ENCODE measurements around the gene MAP3K6. TPM values are rescaled to one million over a fixed set of nuclear protein-coding genes. Genes with fewer than 3 reads are reported as not detected.

The MAP3K6 gene
- total RNA-seq, 1 donor from 2014 or later, result 48.2 TPM

DNA sequence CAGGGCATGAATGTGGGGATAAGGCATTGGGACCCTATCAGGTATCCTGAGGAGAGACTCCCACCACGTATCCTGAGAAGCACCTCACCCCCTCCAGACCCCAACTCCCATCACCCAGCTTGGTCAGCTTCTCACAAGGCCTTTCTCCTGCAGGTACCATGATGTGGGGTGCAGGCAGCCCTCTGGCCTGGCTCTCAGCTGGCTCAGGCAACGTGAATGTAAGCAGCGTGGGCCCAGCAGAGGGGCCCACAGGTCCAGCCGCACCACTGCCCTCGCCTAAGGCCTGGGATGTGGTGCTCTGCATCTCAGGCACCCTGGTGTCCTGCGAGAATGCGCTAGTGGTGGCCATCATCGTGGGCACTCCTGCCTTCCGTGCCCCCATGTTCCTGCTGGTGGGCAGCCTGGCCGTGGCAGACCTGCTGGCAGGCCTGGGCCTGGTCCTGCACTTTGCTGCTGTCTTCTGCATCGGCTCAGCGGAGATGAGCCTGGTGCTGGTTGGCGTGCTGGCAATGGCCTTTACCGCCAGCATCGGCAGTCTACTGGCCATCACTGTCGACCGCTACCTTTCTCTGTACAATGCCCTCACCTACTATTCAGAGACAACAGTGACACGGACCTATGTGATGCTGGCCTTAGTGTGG, 27.0 kb upstream of the MAP3K6 start:
- H3K9me3 Mint-ChIP-seq (ENCODE audit: unreplicated experiment), result no peaks in the 10 kb centered on the region
- H3K36me3 Mint-ChIP-seq (ENCODE audit: unreplicated experiment), result no peaks in the 10 kb centered on the region
- no peak overlapping the region for H3K27ac Mint-ChIP-seq (ENCODE audit: unreplicated experiment)
- peaks cover 7% of the 10 kb centered on the region for H3K27me3 Mint-ChIP-seq (ENCODE audit: unreplicated experiment)
- H3K4me1 Mint-ChIP-seq (ENCODE audit: unreplicated experiment), result peaks cover 19% of the 10 kb centered on the region
- no peak for DNase-seq (ENCODE audit: extremely low spot score, unreplicated experiment)
- no peak overlapping the region for H3K4me3 Mint-ChIP-seq (ENCODE audit: unreplicated experiment)
- TF ChIP-seq, protein P1, sequence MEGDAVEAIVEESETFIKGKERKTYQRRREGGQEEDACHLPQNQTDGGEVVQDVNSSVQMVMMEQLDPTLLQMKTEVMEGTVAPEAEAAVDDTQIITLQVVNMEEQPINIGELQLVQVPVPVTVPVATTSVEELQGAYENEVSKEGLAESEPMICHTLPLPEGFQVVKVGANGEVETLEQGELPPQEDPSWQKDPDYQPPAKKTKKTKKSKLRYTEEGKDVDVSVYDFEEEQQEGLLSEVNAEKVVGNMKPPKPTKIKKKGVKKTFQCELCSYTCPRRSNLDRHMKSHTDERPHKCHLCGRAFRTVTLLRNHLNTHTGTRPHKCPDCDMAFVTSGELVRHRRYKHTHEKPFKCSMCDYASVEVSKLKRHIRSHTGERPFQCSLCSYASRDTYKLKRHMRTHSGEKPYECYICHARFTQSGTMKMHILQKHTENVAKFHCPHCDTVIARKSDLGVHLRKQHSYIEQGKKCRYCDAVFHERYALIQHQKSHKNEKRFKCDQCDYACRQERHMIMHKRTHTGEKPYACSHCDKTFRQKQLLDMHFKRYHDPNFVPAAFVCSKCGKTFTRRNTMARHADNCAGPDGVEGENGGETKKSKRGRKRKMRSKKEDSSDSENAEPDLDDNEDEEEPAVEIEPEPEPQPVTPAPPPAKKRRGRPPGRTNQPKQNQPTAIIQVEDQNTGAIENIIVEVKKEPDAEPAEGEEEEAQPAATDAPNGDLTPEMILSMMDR (IDR thresholded peaks at IDR 0.05), result no peak

DNA sequence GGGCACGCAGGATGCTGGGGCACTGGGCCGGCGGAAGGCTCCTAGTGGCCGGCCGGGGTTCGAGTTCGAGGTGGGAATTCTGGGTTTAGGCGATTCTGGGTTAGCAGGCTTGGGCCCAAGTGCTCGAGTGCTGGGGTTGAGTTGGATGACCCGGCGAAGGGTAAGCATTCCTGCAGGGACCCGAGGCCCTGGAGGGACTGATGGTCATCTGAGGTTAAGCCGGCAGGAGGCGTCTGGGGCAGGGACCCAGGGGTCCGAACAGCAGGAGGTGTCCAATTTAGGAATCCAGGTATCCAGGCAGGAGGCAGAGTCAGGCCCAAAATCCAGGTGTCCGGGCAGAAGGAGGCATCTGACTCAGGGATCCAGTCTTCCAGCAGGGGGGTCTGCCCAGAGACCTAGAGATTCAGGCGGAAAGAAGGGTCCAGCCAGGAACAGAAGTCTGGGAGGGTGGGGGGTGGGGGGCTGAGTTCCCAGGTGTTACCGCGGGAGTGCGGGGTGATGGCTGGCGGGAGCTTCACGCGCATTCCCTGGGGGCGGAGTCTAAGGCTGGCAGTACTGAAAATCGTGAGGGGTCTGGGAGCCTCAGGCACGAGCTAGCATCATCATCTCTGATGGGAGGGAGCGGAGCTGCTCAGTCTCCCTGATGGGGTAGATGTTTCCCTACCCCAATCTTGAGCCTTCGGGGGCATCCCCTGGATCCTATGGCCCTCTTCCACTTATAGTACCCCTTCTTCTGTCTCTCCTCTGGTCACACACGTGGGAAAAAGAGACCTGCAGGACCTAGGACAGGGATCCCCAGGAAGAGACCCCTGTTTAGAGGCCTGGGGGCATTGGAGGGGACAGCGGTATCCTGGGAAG, 26.2 kb upstream of the MAP3K6 start:
- Mint-ChIP-seq H3K4me3 (ENCODE audit: unreplicated experiment) (peak overlapping the region; percentile 73), H3K4me1 (ENCODE audit: unreplicated experiment) (peaks cover 17% of the 10 kb centered on the region), H3K27ac (ENCODE audit: unreplicated experiment) (no peak overlapping the region), H3K36me3 (ENCODE audit: unreplicated experiment) (no peaks in the 10 kb centered on the region), H3K9me3 (ENCODE audit: unreplicated experiment) (no peaks in the 10 kb centered on the region), H3K27me3 (ENCODE audit: unreplicated experiment) (peaks cover 11% of the 10 kb centered on the region)
- TF ChIP-seq, protein P1 (IDR thresholded peaks at IDR 0.05), result no peak
- no peak for DNase-seq (ENCODE audit: extremely low spot score, unreplicated experiment)

DNA sequence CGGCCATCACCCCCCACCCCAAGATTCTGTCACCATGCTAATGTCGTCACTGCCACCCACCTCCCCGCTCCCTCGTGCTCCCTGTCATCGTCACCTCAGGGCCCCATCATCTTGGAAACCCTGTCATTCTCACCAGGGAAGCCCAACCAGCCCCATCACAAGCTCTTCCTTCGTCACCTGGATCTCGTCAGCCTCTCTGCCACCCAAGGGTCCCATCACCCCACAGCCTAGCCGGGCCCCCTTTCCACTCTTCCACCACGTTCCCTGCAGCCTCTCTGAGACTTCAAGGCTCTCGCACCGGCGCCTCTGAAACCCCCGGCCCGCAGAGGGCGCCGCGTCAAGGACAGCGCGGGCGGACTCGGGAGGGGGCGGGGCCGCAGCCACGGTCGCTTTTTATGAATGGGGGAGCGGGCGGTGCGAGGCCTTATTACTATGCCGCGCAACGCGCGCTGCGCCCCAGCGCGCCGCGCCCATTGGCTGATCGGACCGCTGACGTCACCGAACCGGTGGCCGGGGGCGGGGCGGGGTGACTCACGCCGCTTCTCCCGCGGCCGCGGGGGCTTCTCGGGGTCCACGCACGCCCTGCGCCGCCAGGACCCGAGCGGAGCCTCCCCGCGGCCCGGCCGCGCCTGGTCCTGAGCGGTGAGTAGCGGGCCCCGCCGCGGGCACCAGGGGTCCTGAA, 25.5 kb upstream of the MAP3K6 start, which contains the start of gene GPR3:
Gene GPR3, plus strand, starts transcription at position 527 of the 682 bp plus-strand sequence. CDS start 1,177 bp downstream, outside the sequence.
- H3K27me3 Mint-ChIP-seq (ENCODE audit: unreplicated experiment), result peaks cover 11% of the 10 kb centered on the region
- peak within 1 kb of the TSS; percentile 73 for H3K4me3 Mint-ChIP-seq (ENCODE audit: unreplicated experiment)
- DNase-seq (ENCODE audit: extremely low spot score, unreplicated experiment), result peak; percentile 93
- no peaks in the 10 kb centered on the region for H3K9me3 Mint-ChIP-seq (ENCODE audit: unreplicated experiment)
- TF ChIP-seq, protein P1 (IDR thresholded peaks at IDR 0.05), result peak; percentile 61
- peak within 1 kb of the TSS; percentile 35 for H3K27ac Mint-ChIP-seq (ENCODE audit: unreplicated experiment)
- H3K36me3 Mint-ChIP-seq (ENCODE audit: unreplicated experiment), result no peaks in the 10 kb centered on the region
- H3K4me1 Mint-ChIP-seq (ENCODE audit: unreplicated experiment), result peaks cover 17% of the 10 kb centered on the region

DNA sequence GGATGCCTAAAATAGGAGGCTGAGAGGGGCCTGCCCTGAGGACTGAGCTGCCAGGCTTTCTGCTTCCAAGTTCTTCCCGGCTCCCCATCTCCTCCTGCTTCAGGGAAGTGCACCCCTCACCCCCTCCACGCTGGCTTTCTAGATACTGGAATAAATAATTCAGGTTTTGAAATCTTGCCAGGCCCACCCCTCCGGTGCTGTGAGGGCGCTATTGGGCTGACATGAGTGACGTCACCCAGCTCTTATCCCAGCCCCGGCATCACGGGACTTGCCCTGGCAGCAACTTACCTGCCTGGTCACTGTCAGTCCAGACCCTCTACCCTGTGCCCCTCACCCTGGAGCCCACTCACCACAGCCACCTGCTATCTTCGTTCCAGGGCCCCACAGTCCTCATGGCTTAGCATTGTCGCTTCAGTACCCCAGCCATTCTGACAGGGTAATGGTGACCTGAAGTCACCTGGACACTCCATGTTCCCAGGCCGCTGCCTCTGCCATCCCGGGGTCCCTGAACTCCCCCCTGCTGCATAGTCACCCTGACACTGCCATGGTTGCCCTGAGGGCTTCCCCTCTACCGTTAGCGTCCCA, 24.8 kb upstream of the MAP3K6 start:
- peak overlapping the region; percentile 72 for H3K4me3 Mint-ChIP-seq (ENCODE audit: unreplicated experiment)
- DNase-seq (ENCODE audit: extremely low spot score, unreplicated experiment), result no peak
- H3K36me3 Mint-ChIP-seq (ENCODE audit: unreplicated experiment), result no peaks in the 10 kb centered on the region
- peaks cover 17% of the 10 kb centered on the region for H3K4me1 Mint-ChIP-seq (ENCODE audit: unreplicated experiment)
- no peak overlapping the region for H3K27ac Mint-ChIP-seq (ENCODE audit: unreplicated experiment)
- H3K9me3 Mint-ChIP-seq (ENCODE audit: unreplicated experiment), result no peaks in the 10 kb centered on the region
- peaks cover 11% of the 10 kb centered on the region for H3K27me3 Mint-ChIP-seq (ENCODE audit: unreplicated experiment)
- TF ChIP-seq, protein P1 (IDR thresholded peaks at IDR 0.05), result no peak
